ENCODE results near the gene ARHGAP28.

ARHGAP28 gene

GRCh38 chr18:6876641-6877041 is 147.1 kb downstream of the ARHGAP28 start:
- Mint-ChIP-seq H3K27me3 (peaks cover 2% of the 10 kb centered on the region), H3K4me1 (ENCODE audit: low read depth) (no peaks in the 10 kb centered on the region), H3K36me3 (no peaks in the 10 kb centered on the region), H3K9me3 (ENCODE audit: low read depth) (no peaks in the 10 kb centered on the region), H3K27ac (no peak overlapping the region), H3K4me3 (no peak overlapping the region)

- H3K4me1 Mint-ChIP-seq (ENCODE audit: low read depth) = no peaks in the 10 kb centered on the region
- no peaks in the 10 kb centered on the region for H3K9me3 Mint-ChIP-seq (ENCODE audit: low read depth)
- H3K4me3 Mint-ChIP-seq = no peak overlapping the region
- H3K36me3 Mint-ChIP-seq = no peaks in the 10 kb centered on the region
- H3K27me3 Mint-ChIP-seq = peaks cover 2% of the 10 kb centered on the region
- no peak overlapping the region for H3K27ac Mint-ChIP-seq
These were observed 147.8 kb downstream of the ARHGAP28 start for GRCh38 chr18:6877288-6877687.

- Mint-ChIP-seq H3K4me3 (no peak overlapping the region), H3K4me1 (ENCODE audit: low read depth) (no peaks in the 10 kb centered on the region), H3K27ac (no peak overlapping the region), H3K36me3 (no peaks in the 10 kb centered on the region), H3K9me3 (ENCODE audit: low read depth) (no peaks in the 10 kb centered on the region), H3K27me3 (peaks cover 2% of the 10 kb centered on the region)
These were observed 149.2 kb downstream of the ARHGAP28 start for GRCh38 chr18:6878556-6879297.

- Mint-ChIP-seq H3K27ac (no peak overlapping the region), H3K4me3 (no peak overlapping the region), H3K27me3 (peaks cover 2% of the 10 kb centered on the region), H3K36me3 (no peaks in the 10 kb centered on the region), H3K9me3 (ENCODE audit: low read depth) (no peaks in the 10 kb centered on the region), H3K4me1 (ENCODE audit: low read depth) (no peaks in the 10 kb centered on the region)
These were observed 150.1 kb downstream of the ARHGAP28 start for GRCh38 chr18:6879508-6880195.

GRCh38 chr18:6881034-6881820 is 151.7 kb downstream of the ARHGAP28 start:
- Mint-ChIP-seq H3K9me3 (ENCODE audit: low read depth) (no peaks in the 10 kb centered on the region), H3K4me3 (no peak overlapping the region), H3K36me3 (no peaks in the 10 kb centered on the region), H3K4me1 (ENCODE audit: low read depth) (no peaks in the 10 kb centered on the region), H3K27me3 (peaks cover 2% of the 10 kb centered on the region), H3K27ac (no peak overlapping the region)

DNA sequence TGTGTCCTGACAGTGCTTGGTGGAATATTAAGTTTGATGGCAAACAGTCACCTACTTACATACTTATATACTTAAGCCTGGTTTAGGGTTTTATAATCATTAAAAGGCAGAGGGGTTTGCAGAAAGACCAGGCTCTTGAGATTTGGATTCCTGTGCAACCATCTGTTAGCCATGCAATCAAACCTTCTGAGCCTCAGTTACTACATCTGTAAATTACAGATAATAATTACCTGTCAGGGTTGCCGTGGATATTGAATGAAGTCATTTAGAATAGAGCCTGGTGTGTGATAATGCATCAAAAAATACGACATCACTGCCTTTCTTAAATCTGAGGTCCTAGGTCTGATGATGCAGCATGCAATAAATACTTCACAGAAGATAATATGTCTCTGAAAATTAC is 152.9 kb downstream of the ARHGAP28 start:
- Mint-ChIP-seq H3K36me3 (no peaks in the 10 kb centered on the region), H3K27me3 (peaks cover 2% of the 10 kb centered on the region), H3K4me1 (ENCODE audit: low read depth) (no peaks in the 10 kb centered on the region), H3K9me3 (ENCODE audit: low read depth) (no peaks in the 10 kb centered on the region), H3K4me3 (no peak overlapping the region), H3K27ac (no peak overlapping the region)

DNA sequence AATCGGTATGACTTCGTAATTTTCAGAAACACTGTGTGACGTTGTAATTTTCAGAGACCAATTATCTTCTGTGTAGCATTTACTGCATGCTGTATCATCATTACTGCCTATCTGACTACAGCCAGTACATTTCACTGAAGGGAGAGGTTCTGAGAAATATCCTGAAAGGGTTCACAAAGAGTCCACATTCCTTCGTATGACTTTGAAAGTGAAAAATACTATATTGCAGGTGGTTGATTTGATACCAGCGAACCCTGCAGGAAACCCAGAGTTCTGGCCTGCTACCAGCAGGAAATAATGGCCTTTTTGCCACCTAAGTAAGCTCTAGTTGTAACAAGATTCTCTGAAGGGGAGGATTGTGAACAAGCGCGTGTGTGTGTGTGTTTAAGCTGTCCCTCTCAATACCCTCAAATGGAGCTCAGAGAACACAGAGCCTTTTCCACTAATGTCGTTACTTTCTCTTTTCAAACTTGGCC is 155.5 kb downstream of the ARHGAP28 start:
- no peak overlapping the region for H3K4me3 Mint-ChIP-seq

DNA sequence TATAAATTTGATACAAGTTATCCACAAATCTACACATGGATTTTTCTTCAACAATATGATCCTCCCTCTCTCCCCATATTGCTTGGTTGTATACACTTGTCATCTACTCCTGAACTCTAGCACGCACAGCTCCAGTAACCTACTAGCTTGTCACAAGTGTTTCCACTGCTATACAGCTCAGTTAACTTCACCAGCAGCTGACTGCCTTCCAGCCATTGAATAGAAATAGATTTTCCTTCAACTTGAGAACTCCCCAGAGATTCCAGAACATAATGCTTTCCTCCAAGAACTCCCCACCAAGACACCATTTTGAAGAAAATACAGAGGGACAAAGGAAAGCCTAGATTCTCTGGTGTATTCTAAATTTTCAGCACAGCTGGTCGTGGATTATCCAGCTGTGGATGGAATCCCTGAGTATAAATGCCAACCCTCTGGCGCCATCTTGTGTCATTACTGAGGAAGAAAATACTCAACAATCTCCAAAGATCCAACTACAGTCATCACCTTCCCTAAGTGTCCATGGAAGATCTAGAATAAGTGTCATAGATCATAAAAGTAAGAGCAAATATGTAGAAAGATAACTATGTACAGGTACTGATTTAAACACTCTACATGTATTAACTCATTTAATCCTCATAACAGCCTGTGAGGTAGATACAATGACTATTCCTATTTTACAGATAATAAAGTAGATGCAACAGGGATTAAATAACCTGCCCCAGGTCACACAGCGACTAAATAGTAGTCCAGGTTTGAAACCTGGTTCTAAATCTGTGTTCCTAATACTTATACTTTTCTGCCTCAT is 156.7 kb downstream of the ARHGAP28 start:
- H3K27ac Mint-ChIP-seq = no peak overlapping the region
- H3K4me3 Mint-ChIP-seq = no peak overlapping the region
- H3K4me1 Mint-ChIP-seq (ENCODE audit: low read depth) = no peaks in the 10 kb centered on the region
- H3K36me3 Mint-ChIP-seq = no peaks in the 10 kb centered on the region
- H3K27me3 Mint-ChIP-seq = no peaks in the 10 kb centered on the region
- no peaks in the 10 kb centered on the region for H3K9me3 Mint-ChIP-seq (ENCODE audit: low read depth)

More for the DNA sequence above, 155.5 kb downstream of the ARHGAP28 start:
- Mint-ChIP-seq H3K36me3 (no peaks in the 10 kb centered on the region), H3K27me3 (peaks cover 2% of the 10 kb centered on the region), H3K9me3 (ENCODE audit: low read depth) (no peaks in the 10 kb centered on the region), H3K4me1 (ENCODE audit: low read depth) (no peaks in the 10 kb centered on the region), H3K27ac (no peak overlapping the region)

DNA sequence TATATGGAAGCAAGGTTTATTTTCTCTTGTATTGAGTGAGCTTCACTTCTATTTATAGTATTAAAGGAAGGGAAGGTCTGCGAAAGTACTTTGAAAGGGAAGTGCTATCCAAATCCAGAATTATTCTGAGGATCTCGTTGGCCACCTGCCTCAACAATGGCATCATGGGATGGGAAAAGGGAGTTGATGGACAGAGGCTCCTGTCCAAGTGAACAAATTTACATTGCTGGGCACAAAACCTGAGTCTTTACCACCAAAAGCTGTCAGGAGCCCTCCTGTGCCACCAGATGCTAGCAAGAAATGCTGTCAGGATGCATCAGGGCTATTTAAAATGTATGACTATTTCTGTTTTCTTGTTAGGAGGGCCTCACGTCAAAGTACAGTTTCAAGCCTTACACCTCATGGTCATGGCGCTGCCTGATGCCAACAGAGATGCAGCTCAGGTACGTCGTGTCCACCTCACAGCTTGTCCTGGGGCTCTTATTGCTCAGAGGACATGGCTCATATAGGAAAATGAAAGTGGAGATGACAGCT is 157.3 kb downstream of the ARHGAP28 start:
- Mint-ChIP-seq H3K36me3 (no peaks in the 10 kb centered on the region), H3K4me3 (no peak overlapping the region), H3K9me3 (ENCODE audit: low read depth) (no peaks in the 10 kb centered on the region), H3K27ac (no peak overlapping the region), H3K4me1 (ENCODE audit: low read depth) (no peaks in the 10 kb centered on the region), H3K27me3 (no peaks in the 10 kb centered on the region)

DNA sequence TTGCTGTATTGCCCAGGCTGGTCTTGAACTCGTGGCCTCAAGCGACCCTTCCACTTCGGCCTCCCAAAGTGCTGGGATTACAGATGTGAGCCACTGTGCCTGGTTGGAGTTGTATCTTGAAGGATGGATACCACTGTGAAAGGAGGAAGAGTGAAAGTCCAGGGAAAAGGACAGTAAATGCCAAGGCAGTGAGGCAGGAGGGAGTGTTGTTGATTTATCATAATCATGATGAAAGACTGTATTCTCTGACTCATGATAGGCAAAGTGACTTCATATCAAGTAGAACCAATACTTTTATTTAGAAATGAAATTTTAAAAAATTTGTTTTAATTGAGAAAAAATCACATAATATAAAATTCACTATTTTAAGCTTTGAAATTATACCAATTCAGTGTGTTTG is 162.3 kb downstream of the ARHGAP28 start:
- H3K4me1 Mint-ChIP-seq (ENCODE audit: low read depth) = no peaks in the 10 kb centered on the region
- no peak overlapping the region for H3K27ac Mint-ChIP-seq
- H3K4me3 Mint-ChIP-seq = no peak overlapping the region
- H3K27me3 Mint-ChIP-seq = peaks cover 1% of the 10 kb centered on the region
- no peaks in the 10 kb centered on the region for H3K36me3 Mint-ChIP-seq
- no peaks in the 10 kb centered on the region for H3K9me3 Mint-ChIP-seq (ENCODE audit: low read depth)

DNA sequence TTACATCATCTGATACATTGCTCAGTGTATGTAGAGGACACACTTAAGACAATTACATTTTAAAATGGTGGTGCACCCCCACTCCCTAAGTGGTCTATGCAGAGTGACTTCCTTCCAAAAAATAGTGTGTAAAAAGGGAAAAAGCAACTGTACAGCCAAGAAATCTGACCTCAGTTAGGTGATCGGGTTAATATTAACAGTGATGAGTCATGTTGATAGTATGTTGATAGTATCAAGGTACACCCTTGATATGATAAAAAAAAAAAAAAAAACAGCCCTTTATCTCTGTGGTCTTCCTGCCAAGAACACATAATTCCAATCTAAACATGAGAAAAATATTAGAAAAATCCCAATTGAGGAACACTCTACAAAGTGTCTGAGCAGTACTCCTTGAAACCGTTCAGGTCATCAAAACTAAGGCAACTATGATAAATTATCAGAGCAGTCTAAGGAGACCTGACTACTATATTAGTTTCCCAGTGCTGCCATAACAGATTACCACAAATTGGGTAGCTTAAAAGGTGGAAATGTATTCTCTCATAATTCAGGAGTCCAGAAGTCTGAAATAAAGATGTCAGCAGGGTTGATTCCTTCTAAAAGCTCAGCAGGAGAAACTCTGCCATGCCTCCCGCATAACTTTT is 171.9 kb downstream of the ARHGAP28 start:
- Mint-ChIP-seq H3K36me3 (peaks cover 2% of the 10 kb centered on the region), H3K27ac (no peak overlapping the region), H3K4me3 (no peak overlapping the region), H3K27me3 (peaks cover 2% of the 10 kb centered on the region), H3K4me1 (ENCODE audit: low read depth) (no peaks in the 10 kb centered on the region), H3K9me3 (ENCODE audit: low read depth) (peaks cover 17% of the 10 kb centered on the region)

GRCh38 chr18:6917072-6917471 is 187.6 kb downstream of the ARHGAP28 start:
- H3K4me3 Mint-ChIP-seq = no peak overlapping the region
- H3K27ac Mint-ChIP-seq = no peak overlapping the region
- H3K4me1 Mint-ChIP-seq (ENCODE audit: low read depth) = no peaks in the 10 kb centered on the region
- H3K9me3 Mint-ChIP-seq (ENCODE audit: low read depth) = no peaks in the 10 kb centered on the region
- H3K27me3 Mint-ChIP-seq = no peaks in the 10 kb centered on the region
- no peaks in the 10 kb centered on the region for H3K36me3 Mint-ChIP-seq

DNA sequence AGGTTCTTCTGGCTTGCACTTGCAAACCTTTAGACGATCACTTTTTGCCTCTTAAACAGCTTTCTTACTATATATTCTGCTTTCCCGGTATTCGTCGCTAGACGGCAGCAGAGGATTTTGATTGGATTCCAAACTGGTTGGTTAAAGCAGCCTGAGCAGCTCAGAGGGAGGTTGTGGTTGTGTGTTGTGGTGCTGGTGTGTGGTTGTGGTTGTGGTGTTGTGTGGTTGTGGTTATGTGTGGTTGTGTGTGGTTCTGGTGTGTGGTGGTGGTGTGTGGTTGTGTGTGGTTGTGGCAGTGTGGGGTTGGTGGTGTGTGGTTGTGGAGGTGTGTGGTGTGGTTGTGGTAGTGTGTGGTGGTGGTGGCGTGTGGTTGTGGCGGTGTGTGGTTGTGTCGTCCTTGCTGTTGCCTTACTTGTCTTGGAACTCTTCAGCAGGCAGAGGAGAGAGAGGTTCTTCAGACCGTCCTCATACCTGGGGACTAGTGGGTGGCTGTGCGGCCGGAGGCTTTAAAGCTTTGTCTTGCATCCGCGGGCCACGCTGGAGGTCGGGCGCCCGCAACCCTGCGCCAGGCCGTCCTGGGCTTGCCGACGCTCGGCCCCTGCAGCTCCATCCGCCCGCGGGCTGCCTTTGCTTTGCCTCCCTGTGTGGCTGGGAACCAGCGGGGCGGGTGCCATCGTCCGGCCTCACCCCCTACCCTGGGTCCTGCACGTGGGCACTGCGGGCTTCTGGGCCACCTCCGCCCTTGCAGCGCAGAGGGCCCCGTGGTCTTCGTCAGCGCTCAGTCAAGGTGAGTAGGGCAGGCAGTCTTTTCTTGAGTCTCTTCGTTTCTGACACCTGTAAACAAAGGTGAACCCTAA is 190.8 kb downstream of the ARHGAP28 start:
- no peaks in the 10 kb centered on the region for H3K27me3 Mint-ChIP-seq
- H3K9me3 Mint-ChIP-seq (ENCODE audit: low read depth) = no peaks in the 10 kb centered on the region
- no peak overlapping the region for H3K4me3 Mint-ChIP-seq
- no peaks in the 10 kb centered on the region for H3K36me3 Mint-ChIP-seq
- no peak overlapping the region for H3K27ac Mint-ChIP-seq
- H3K4me1 Mint-ChIP-seq (ENCODE audit: low read depth) = no peaks in the 10 kb centered on the region
